Urinary bladder (tissue), 4 donors: ENCODE measurements around the gene EPB41L3. TPM values are rescaled to one million over a fixed set of nuclear protein-coding genes. Genes with fewer than 3 reads are reported as not detected.

ENCODE experiments used
- DNase-seq: peaks from one replicate; pipeline ENCODE4 v3.0.0-alpha.2; 2015; ENCODE audit errors: extremely low spot score
- H3K27ac ChIP-seq: one replicate; pipeline ENCODE4 v1.5.1; 2013; ENCODE audit warnings: low read depth, mild to moderate bottlenecking, moderate library complexity
- H3K36me3 ChIP-seq: one replicate; pipeline ENCODE4 v1.6.1; 2013; ENCODE audit warnings: mild to moderate bottlenecking, moderate library complexity; ENCODE audit not compliant: insufficient read depth
- H3K4me1 ChIP-seq: one replicate; pipeline ENCODE4 v1.6.1; 2013; ENCODE audit warnings: mild to moderate bottlenecking, moderate library complexity; ENCODE audit not compliant: insufficient read depth
- H3K4me3 ChIP-seq: one replicate; pipeline ENCODE4 v1.5.1; 2013; ENCODE audit warnings: low read depth, low read length
- WGBS: extraction: QIAGEN DNeasy Blood & Tissue Kit; methylation state at CpG from one replicate; pipeline ENCODE4 v1.1.7; 2013; 5-methylcytosine and 5-hydroxymethylcytosine counted together
- polyA plus RNA-seq: library from polyadenylated mRNA; stranded (reverse); fragments of 200-250 nt; gene quantifications from one replicate; pipeline ENCODE4 v1.2.3, GENCODE V29; 2013
- total RNA-seq: library from RNA; depleted of rRNA; stranded (reverse); fragments of >200 nt; gene quantifications from one replicate; pipeline ENCODE4 v1.2.3, GENCODE V29; 2014
- donor health status: healthy with polysubstance abuse.
- donor health status: healthy.

Gene EPB41L3
- total and polyA plus RNA-seq, 2 donors: 25.9 to 52.3 TPM

DNA sequence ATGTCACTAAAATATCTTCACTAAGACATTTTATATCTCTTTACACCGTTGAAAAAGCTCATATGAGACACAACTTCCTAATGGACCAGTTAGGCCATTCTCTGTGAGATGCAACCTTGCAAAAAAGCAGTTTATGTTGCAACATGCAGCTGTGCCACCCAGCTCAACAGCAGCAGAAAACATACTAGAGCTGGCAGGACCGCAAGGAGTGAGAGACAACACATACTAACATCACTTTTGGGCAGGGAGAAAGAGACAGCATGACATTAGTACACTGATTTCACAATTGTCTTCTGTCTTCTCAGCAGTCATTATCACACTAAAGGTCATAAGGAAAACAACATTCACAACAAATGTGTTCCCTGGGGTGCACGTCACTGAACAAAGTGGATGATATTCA is 122.9 kb downstream of the EPB41L3 start:
- 83% methylated on average over 3 of the region's 3 CpGs for WGBS
- DNase-seq: no peak

GRCh38 chr18:5419601-5420000 is 124.2 kb downstream of the EPB41L3 start:
- DNase-seq: no peak

More for the DNA sequence above, 122.9 kb downstream of the EPB41L3 start:
- no peaks in the 10 kb centered on the region for H3K36me3 ChIP-seq
- no peaks in the 10 kb centered on the region for H3K4me1 ChIP-seq
- H3K27ac ChIP-seq: no peak overlapping the region
- H3K4me3 ChIP-seq: no peak overlapping the region

GRCh38 chr18:5419030-5419429 is 124.8 kb downstream of the EPB41L3 start:
- WGBS: 88% methylated on average over 2 of the region's 2 CpGs
- Histone ChIP-seq H3K27ac (no peak overlapping the region), H3K36me3 (no peaks in the 10 kb centered on the region), H3K4me3 (no peak overlapping the region), H3K4me1 (no peaks in the 10 kb centered on the region)
- DNase-seq: no peak

More at GRCh38 chr18:5419601-5420000, 124.2 kb downstream of the EPB41L3 start:
- H3K27ac ChIP-seq: no peak overlapping the region
- no peak overlapping the region for H3K4me3 ChIP-seq
- H3K4me1 ChIP-seq: no peaks in the 10 kb centered on the region
- H3K36me3 ChIP-seq: no peaks in the 10 kb centered on the region
- WGBS: 85% methylated on average over 9 of the region's 9 CpGs

DNA sequence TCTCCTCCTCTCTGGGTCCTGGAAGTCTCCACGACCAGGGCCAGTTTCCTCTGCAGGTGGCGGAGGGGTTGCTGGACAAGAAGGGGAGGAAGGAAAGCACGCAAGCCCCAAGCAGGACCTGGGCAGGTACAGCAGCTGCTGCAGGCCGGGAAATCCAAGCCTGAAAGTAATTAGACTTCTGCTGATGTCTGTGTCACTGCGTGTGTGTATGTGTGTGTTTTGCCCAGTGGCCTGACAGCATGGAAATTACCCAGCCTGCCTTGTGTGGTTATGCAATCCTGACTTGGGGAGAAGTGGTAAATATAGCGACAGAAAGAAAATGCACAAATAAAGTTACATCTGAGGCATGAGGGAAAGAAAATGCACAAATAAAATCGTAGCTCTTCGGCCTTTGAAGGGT is 126.5 kb downstream of the EPB41L3 start:
- Histone ChIP-seq H3K4me3 (no peak overlapping the region), H3K27ac (no peak overlapping the region), H3K4me1 (no peaks in the 10 kb centered on the region), H3K36me3 (no peaks in the 10 kb centered on the region)
- DNase-seq: no peak
- WGBS: 45% methylated on average over 8 of the region's 8 CpGs

- Histone ChIP-seq H3K4me1 (no peaks in the 10 kb centered on the region), H3K4me3 (no peak overlapping the region), H3K36me3 (no peaks in the 10 kb centered on the region), H3K27ac (no peak overlapping the region)
- WGBS: 86% methylated on average over 3 of the region's 3 CpGs
- no peak for DNase-seq
Measured at GRCh38 chr18:5416112-5416511, 127.7 kb downstream of the EPB41L3 start.

- Histone ChIP-seq H3K4me1 (no peaks in the 10 kb centered on the region), H3K36me3 (no peaks in the 10 kb centered on the region), H3K4me3 (no peak overlapping the region), H3K27ac (no peak overlapping the region)
- 97% methylated on average over 12 of the region's 12 CpGs for WGBS
- no peak for DNase-seq
Measured at GRCh38 chr18:5415665-5416064, 128.1 kb downstream of the EPB41L3 start.

DNA sequence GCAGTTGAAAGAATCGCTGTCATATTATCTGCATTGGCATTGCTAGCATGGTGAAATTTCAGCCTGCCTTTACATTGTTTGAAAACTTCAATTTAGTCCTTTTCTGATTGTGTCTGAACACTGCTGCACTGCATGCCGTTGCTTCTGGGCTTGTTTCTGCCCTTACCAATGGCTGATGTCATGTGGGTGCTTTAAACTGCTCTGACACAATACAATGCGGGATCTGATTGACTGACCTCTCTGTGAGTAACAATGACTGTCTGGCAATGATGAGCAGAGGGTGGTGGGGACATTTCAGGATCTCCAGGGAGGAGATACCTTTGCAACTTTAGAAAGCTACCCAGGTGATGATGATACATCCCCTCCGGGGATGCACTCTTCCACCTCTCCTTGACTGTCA is 128.8 kb downstream of the EPB41L3 start:
- WGBS: 87% methylated on average over 4 of the region's 4 CpGs
- H3K27ac ChIP-seq: no peak overlapping the region
- no peaks in the 10 kb centered on the region for H3K4me1 ChIP-seq
- DNase-seq: no peak
- no peak overlapping the region for H3K4me3 ChIP-seq
- H3K36me3 ChIP-seq: no peaks in the 10 kb centered on the region

DNA sequence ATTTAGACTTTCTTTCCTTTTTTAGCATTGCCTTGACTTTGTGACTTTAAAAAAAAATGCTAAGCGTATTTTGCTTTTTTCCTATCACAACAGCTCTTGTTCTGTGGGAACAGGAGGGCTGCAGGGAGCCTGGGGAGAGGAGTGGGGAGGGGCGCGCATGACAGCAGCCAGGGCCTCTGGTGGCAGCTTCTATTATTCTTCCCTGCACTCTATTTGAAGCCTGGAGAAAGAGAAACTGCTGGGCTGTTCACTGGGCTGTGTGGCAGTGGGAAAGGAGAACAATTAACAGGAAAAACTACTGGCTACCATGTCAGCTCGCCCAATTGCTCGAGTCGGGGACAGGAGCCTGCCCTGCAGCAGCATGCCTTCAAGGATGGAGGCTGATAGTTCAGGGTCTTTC is 129.3 kb downstream of the EPB41L3 start:
- no peaks in the 10 kb centered on the region for H3K4me1 ChIP-seq
- no peaks in the 10 kb centered on the region for H3K36me3 ChIP-seq
- no peak overlapping the region for H3K27ac ChIP-seq
- DNase-seq: no peak
- H3K4me3 ChIP-seq: no peak overlapping the region
- WGBS: 56% methylated on average over 6 of the region's 6 CpGs

GRCh38 chr18:5413447-5413846 is 130.3 kb downstream of the EPB41L3 start:
- H3K4me1 ChIP-seq: no peaks in the 10 kb centered on the region
- no peak overlapping the region for H3K27ac ChIP-seq
- DNase-seq: no peak
- no peaks in the 10 kb centered on the region for H3K36me3 ChIP-seq
- WGBS: 72% methylated on average over 2 of the region's 2 CpGs
- no peak overlapping the region for H3K4me3 ChIP-seq

GRCh38 chr18:5410582-5410981 is 133.2 kb downstream of the EPB41L3 start:
- no peak overlapping the region for H3K27ac ChIP-seq
- H3K4me1 ChIP-seq: no peaks in the 10 kb centered on the region
- no peaks in the 10 kb centered on the region for H3K36me3 ChIP-seq
- 78% methylated on average over 7 of the region's 7 CpGs for WGBS
- no peak for DNase-seq
- no peak overlapping the region for H3K4me3 ChIP-seq

DNA sequence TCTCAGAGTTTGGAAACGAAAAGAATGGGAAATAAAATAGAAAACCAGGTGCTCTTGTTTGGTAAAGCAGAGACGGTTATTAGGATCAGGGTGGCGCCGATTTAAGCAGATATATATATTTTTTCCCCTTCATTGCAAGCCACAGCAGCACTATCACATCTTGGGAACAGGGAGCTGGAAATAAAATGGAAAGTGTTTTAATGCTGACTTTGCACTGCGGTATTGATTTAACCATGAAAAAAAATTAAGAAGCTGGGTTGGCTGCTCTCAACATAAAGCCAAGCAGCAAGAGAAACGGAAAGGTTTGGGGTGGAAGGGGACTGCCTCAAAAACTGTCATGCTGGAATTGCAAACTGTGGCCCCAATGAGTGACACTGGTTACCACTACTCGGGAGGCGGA is 145.5 kb downstream of the EPB41L3 start:
- WGBS: 94% methylated on average over 8 of the region's 8 CpGs
- Histone ChIP-seq H3K4me3 (no peak overlapping the region), H3K36me3 (peaks cover 2% of the 10 kb centered on the region), H3K27ac (no peak overlapping the region), H3K4me1 (no peaks in the 10 kb centered on the region)
- no peak for DNase-seq

GRCh38 chr18:5397102-5397501 is 146.7 kb downstream of the EPB41L3 start:
- Histone ChIP-seq H3K27ac (no peak overlapping the region), H3K36me3 (peaks cover 2% of the 10 kb centered on the region), H3K4me1 (no peaks in the 10 kb centered on the region), H3K4me3 (no peak overlapping the region)
- WGBS: 91% methylated on average over 18 of the region's 18 CpGs
- no peak for DNase-seq

- Histone ChIP-seq H3K27ac (no peak overlapping the region), H3K4me3 (no peak overlapping the region)
- 58% methylated on average over 6 of the region's 6 CpGs for WGBS
Measured at GRCh38 chr18:5395860-5396448, 147.8 kb downstream of the EPB41L3 start.

DNA sequence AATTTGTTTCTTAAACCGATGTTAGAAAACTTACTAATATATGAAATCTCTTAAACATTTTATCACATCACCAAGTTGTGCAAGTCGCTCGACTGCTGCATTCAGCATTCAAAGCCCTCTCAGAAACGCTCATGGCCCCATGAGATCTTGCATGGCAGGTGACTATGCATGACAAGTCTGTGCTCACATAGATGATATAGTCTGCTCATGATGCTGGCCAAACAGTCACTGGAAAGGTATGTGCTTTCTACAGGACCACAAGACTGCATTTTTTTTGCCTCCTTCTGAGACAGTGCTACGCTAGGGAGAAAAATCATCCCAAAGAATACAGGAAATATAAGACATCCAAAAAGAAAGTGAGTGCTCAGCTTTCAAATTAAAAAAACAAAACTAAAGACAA is 150.0 kb downstream of the EPB41L3 start:
- no peak for DNase-seq
- Histone ChIP-seq H3K4me1 (no peaks in the 10 kb centered on the region), H3K27ac (no peak overlapping the region), H3K36me3 (peaks cover 2% of the 10 kb centered on the region), H3K4me3 (no peak overlapping the region)
- WGBS: 94% methylated on average over 5 of the region's 5 CpGs

More at GRCh38 chr18:5395860-5396448, 147.8 kb downstream of the EPB41L3 start:
- Histone ChIP-seq H3K36me3 (peaks cover 2% of the 10 kb centered on the region), H3K4me1 (no peaks in the 10 kb centered on the region)
- no peak for DNase-seq

- Histone ChIP-seq H3K27ac (no peak overlapping the region), H3K4me3 (no peak overlapping the region), H3K36me3 (peaks cover 2% of the 10 kb centered on the region), H3K4me1 (no peaks in the 10 kb centered on the region)
- WGBS: 86% methylated on average over 8 of the region's 8 CpGs
- no peak for DNase-seq
Measured at GRCh38 chr18:5391409-5391808, 152.4 kb downstream of the EPB41L3 start.
